Activated gamma-delta T cell treated with anti-CD3 and anti-CD28 coated beads, Interleukin-2, amount 50 U/mL, for 16 hours (primary cell): Measurements from ENCODE around the gene WDR44.
"Not testable (repeated sequence)": the region's sequence is repeated elsewhere in the genome, so short reads cannot be mapped to it uniquely, and the experiment has no call there.

Source experiments
- DNase-seq: peaks from one replicate; pipeline ENCODE4 v3.0.0-alpha.2; 2020; ENCODE audit warnings: low read depth

Gene WDR44, protein sequence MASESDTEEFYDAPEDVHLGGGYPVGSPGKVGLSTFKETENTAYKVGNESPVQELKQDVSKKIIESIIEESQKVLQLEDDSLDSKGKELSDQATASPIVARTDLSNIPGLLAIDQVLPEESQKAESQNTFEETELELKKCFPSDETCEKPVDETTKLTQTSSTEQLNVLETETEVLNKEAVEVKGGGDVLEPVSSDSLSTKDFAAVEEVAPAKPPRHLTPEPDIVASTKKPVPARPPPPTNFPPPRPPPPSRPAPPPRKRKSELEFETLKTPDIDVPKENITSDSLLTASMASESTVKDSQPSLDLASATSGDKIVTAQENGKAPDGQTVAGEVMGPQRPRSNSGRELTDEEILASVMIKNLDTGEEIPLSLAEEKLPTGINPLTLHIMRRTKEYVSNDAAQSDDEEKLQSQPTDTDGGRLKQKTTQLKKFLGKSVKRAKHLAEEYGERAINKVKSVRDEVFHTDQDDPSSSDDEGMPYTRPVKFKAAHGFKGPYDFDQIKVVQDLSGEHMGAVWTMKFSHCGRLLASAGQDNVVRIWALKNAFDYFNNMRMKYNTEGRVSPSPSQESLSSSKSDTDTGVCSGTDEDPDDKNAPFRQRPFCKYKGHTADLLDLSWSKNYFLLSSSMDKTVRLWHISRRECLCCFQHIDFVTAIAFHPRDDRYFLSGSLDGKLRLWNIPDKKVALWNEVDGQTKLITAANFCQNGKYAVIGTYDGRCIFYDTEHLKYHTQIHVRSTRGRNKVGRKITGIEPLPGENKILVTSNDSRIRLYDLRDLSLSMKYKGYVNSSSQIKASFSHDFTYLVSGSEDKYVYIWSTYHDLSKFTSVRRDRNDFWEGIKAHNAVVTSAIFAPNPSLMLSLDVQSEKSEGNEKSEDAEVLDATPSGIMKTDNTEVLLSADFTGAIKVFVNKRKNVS

GRCh38 chrX:118345464-118346257 lies at the start of gene WDR44:
WDR44 (plus strand) TSS chrX:118346106; CDS start chrX:118346504, 398 bp downstream.
- DNase-seq, result peak; percentile 83

GRCh38 chrX:118305827-118306226 lies 40.1 kb upstream of the WDR44 start:
- not testable (repeated sequence) for DNase-seq

GRCh38 chrX:118315529-118315928 lies 30.4 kb upstream of the WDR44 start:
- DNase-seq, result no peak

- no peak for DNase-seq
Observed at GRCh38 chrX:118324588-118324987, 21.3 kb upstream of the WDR44 start.

GRCh38 chrX:118325453-118325852 lies 20.5 kb upstream of the WDR44 start:
- DNase-seq, result no peak

DNA sequence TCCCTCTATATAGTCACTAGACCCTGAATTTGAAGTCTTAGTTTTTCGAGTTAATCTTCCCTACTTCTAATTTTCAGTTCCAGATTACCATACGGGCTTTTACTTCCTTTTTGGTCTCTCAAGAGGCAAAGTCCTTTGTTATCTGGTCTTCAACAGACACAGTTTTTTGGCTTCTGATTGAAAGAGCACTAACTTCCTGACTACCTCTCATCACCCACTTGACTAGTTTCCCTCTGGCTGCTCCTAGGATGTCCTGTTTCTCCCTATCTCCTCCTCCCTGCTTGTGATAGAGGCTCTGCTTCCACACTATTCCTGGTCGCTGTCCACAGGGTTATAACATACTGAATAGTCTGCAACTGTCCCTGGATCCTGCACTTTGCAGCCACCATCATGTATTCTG lies 16.7 kb upstream of the WDR44 start:
- no peak for DNase-seq

DNA sequence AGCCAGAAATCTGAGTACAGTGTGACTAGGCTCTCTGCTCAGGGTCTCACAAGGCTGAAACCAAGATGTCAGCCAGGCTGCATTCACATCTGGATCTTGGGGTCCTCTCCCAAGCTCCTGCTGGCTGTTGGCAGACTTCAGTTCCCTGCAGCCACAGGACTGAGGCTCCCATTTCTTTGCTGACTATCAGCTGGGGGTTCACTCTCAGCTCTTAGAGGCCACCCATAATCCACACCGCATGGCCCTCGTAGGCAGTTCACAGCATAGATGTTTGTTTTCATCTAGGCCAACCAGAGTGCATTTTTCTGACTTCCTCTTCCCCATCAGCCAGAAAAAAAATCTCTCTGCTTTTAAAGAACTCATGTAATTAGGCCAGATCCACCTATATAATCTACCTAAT lies 8.2 kb upstream of the WDR44 start:
- DNase-seq, result no peak

DNA sequence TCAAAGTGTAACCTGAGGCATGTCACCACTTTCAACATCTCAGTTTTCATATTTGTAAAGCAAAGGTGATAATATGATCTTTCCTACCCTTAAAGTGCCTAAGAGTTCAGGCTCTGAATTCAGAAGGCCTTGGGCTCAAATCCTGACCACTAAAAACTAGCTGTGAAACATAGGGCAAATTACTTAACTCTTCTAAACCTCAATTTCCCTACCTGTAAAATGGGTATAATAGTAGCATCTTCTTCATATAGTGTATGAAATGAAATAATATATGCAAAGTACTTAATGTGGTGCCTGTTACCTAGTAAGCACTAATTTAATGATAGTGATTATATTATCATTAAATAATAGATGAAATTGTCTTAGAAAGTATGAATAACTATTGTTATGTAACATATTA lies 7.0 kb upstream of the WDR44 start:
- no peak for DNase-seq

DNA sequence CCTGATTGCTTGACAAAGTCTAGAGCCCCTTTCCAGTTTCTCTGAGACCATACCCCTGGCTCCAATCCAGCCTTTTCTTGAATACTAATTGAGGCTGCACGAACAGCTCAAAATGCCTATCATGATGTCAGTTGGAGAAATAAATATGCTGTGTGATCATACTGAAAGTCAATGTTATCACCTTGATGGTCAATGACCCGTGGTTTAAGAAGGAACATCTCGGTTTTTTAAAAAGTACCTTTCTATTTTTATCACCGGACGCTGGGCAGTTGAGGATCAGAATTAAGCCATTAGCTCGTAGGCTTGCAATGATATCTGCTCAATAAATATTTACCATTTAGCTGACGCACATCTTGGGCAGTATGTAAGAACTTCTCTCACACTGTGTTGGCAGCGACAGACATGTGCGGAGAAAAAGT lies 852 bp upstream of the WDR44 start:
- no peak for DNase-seq

- DNase-seq, result peak; percentile 36
Observed at GRCh38 chrX:118346258-118347094, 570 bp downstream of the WDR44 start.

DNA sequence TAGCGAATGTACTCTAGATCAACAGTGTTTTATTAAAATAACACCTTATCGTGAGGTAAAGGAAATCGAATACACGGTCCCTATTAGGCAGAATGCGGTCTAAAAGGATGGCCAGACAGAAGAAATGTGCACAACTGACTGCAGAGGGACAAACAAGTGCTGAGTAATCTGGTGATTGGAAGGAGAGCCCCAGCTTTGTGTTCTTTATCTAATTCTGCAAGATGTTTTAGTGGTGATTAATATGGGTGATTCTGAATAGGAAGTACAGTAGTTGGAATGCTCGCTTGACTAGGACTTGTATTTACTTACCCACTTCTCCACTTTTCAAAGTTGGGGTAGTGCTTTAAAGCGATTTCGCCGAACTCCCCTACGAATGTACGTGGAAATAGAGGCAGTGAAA lies 1.2 kb downstream of the WDR44 start:
- no peak for DNase-seq

DNA sequence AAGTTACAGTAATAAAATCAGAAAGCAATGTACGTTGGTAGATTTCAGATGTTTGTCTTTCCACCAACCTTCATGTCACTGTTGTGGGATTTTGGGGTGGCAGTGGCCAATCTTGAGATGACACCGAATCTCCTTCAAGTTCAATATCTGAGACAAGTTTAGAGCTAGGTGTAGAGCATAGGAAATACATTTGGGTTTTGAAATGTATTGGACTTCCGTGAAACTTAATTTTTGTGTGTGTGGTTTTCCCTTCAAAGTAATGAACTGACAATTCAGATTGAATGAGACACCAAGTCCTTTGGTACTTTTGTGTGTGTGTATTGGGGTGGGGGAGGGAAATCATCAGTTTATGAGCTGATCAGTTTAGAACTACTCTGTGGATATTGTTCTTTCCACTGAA lies 1.8 kb downstream of the WDR44 start:
- no peak for DNase-seq

DNA sequence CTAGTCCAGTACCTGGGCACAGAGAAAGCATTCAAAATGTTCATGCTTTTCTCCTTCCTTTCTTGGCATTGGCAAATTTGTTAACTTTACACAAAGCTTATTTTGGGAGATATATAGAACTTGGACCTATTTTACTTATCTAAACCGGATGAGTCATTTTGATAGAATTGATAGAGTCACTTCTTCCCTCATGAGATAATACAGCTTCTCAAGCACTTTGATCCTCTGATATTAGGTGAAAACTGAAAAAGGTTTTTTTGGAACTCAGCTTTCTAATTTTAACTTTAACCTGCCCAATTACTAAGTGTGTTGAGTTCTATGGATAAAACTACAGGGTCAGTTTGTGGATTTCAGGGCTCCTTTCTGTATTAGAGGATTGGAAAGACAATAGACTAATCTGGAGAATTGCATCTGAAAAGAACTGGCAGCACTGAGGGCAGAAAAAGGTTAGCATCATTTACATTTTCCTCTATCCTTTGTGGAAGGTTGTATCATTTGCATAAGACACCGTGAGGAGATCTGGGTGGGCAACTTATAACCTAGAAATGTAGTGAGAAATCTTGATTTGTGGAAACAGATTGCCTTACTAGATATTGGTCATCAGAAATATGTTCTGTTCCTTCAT lies 2.4 kb downstream of the WDR44 start:
- DNase-seq, result no peak

GRCh38 chrX:118349188-118349587 lies 3.3 kb downstream of the WDR44 start:
- no peak for DNase-seq

GRCh38 chrX:118350221-118350620 lies 4.3 kb downstream of the WDR44 start:
- DNase-seq, result no peak

GRCh38 chrX:118350706-118351105 lies 4.8 kb downstream of the WDR44 start:
- no peak for DNase-seq

DNA sequence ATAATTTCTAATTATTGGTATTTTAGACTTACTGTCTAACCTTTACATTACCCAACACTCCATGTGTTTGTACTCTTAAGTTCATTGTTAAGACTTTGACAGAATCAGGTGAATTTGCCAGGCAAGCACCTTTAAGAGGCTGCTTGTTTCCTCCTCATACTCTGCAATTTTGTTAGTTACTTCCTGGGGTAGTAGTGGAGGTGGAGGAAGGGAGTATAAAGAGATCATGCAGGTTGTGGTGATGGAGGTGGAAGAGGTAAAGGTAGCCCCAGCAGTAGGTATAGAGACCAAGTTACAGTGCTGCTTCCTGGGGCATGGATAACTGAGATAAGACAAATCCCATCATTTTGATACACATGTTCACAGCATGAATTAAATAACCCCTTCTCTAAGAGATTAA lies 6.7 kb downstream of the WDR44 start:
- DNase-seq, result no peak

GRCh38 chrX:118353081-118353850 lies 7.4 kb downstream of the WDR44 start:
- no peak for DNase-seq

GRCh38 chrX:118355225-118355920 lies 9.5 kb downstream of the WDR44 start:
- DNase-seq, result no peak
